Stimulated activated naive CD8-positive, alpha-beta T cell treated with anti-CD3 and anti-CD28 coated beads, Interleukin-15, amount 100 ng/mL, for 72 hours (primary cell): Measurements from ENCODE around the gene DHRS9.
"Not testable (repeated sequence)": the region's sequence is repeated elsewhere in the genome, so short reads cannot be mapped to it uniquely, and the experiment has no call there.

Source experiments
- ATAC-seq: fragments of 150-1000 bp; cut with Tn5 transposase; 2 replicates; pipeline ENCODE4 v1.10.0; 2021; ENCODE audit warnings: mild to moderate bottlenecking, moderate library complexity
- DNase-seq, 2 donors: peaks; one replicate each; pipeline ENCODE4 v3.0.0; 2021 to 2022
- H3K27ac Mint-ChIP-seq, 2 donors: one replicate each; pipeline ENCODE4 v1.8.0; 2022; ENCODE audit warnings: mild to moderate bottlenecking in 2 of 2, mixed read lengths in 2 of 2, moderate library complexity in 2 of 2
- H3K27me3 Mint-ChIP-seq: one replicate; pipeline ENCODE4 v1.8.0; 2022; ENCODE audit warnings: mixed read lengths
- H3K4me1 Mint-ChIP-seq: one replicate; pipeline ENCODE4 v1.8.0; 2022; ENCODE audit warnings: mild to moderate bottlenecking, mixed read lengths
- H3K4me3 Mint-ChIP-seq, 2 donors: one replicate each; pipeline ENCODE4 v1.8.0; 2022; ENCODE audit warnings: mild to moderate bottlenecking in 2 of 2, mixed read lengths in 2 of 2, moderate library complexity in 1 of 2
- H3K9me3 Mint-ChIP-seq, 2 donors: one replicate each; pipeline ENCODE4 v1.8.0; 2022; ENCODE audit warnings: mixed read lengths in 2 of 2

Gene DHRS9

DNA sequence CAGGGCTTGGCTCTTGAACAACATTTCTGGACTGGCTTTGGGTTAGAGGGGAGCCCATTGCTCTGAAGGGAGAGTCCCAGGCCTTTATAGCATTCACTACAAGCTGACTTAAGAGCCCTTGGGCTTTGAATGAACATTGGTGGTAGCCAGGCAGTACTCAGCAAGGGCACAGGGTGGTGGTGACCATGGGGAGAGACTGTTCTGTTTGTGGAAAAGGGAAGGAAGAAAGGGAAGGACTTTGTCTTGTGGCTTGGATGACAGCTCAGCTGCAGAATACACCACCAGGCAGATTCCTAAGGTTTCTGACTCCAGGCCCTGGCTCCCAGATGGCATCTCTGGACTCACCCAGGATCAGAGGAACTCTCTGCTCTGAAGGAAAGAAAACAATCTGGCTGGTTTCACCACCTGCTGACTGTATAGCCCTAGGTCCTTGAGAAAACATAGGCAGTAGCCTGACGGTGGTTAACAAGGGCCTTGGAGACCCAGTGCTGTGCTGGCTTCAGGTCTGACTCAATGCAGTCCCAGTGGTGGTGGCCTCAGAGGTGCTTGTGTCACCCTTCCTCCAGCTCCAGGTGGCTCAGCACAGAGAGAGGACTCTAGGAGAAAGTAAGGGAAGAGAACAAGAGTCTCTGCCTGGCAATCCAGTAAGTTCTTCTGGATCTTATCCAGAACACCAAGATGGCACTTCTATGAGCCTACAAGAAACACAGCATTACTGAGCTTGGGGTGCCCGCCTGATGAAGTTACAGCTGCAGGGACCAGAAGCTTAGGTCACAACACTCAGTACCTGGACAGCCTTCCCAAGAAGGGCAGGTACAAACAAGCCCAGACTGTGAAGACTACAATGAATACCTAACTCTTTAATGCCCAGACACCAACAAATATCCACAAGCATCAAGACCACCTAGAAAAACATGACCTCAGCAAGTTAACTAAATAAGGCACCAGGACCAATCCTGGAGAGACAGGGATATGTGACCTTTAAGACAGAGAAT is 21.8 kb upstream of the DHRS9 start:
- peaks cover 13 to 17% of the 10 kb centered on the region in 2 donors for H3K9me3 Mint-ChIP-seq
- no peaks in the 10 kb centered on the region for H3K4me1 Mint-ChIP-seq
- DNase-seq, result no peak
- H3K27me3 Mint-ChIP-seq, result no peaks in the 10 kb centered on the region
- no peak overlapping the region for H3K4me3 Mint-ChIP-seq
- H3K27ac Mint-ChIP-seq, result peak overlapping the region in 1 of 2 donors; percentile 56
- no peak for ATAC-seq

GRCh38 chr2:169049142-169049541 is 20.2 kb upstream of the DHRS9 start:
- H3K4me3 Mint-ChIP-seq, result no peak overlapping the region
- H3K27me3 Mint-ChIP-seq, result no peaks in the 10 kb centered on the region
- H3K27ac Mint-ChIP-seq, result no peak overlapping the region
- ATAC-seq, result no peak
- H3K9me3 Mint-ChIP-seq, result peaks cover 0 to 10% of the 10 kb centered on the region in 2 donors
- no peaks in the 10 kb centered on the region for H3K4me1 Mint-ChIP-seq
- no peak for DNase-seq

DNA sequence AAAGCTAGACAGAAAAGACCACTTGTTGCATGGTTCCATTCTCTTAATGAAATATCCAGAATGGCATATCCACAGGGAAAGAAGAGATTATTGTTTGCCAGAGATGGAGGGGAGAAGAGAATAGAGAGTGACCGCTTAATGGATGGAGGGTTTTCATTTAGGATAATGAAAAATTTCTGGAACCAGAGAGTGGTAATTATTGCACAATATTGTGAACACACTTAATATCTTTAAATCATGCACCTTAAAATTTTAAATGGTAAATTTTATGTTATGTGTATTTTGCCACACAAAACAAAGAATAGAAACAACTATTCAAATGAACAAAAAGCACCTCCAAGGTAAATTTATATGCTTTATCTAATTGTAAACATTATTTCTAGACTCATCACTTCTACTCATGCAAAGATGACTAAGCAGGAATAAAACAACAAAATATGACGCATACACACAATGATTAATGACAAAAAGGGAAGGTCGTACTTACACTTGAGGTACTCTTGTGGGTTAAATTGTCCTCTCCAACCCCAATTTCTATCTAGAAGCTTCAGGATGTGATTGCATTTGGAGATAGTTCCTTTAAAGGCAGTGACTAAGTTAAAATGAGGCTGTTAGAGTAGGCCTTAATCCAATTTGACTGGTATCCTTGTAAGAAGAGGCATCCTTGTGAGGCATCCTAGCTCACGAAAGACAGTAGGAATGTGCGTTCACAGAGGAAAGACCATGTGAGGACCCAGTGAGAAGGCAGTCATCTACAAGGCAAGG is 18.7 kb upstream of the DHRS9 start:
- Mint-ChIP-seq H3K4me1 (no peaks in the 10 kb centered on the region), H3K9me3 (peaks cover 11 to 14% of the 10 kb centered on the region in 2 donors), H3K27me3 (no peaks in the 10 kb centered on the region), H3K4me3 (no peak overlapping the region), H3K27ac (no peak overlapping the region)
- no peak for DNase-seq
- ATAC-seq, result no peak

- not testable (repeated sequence) for H3K27me3 Mint-ChIP-seq, ATAC-seq, DNase-seq, H3K4me1 Mint-ChIP-seq, H3K27ac Mint-ChIP-seq, H3K4me3 Mint-ChIP-seq
- peaks cover 23 to 36% of the 10 kb centered on the region in 2 donors for H3K9me3 Mint-ChIP-seq
Observed at GRCh38 chr2:169054575-169054974, 14.8 kb upstream of the DHRS9 start.

GRCh38 chr2:169064199-169064598 is 5.2 kb upstream of the DHRS9 start:
- not testable (repeated sequence) for H3K4me3 Mint-ChIP-seq, H3K27ac Mint-ChIP-seq, H3K9me3 Mint-ChIP-seq, H3K27me3 Mint-ChIP-seq, DNase-seq, H3K4me1 Mint-ChIP-seq, ATAC-seq

DNA sequence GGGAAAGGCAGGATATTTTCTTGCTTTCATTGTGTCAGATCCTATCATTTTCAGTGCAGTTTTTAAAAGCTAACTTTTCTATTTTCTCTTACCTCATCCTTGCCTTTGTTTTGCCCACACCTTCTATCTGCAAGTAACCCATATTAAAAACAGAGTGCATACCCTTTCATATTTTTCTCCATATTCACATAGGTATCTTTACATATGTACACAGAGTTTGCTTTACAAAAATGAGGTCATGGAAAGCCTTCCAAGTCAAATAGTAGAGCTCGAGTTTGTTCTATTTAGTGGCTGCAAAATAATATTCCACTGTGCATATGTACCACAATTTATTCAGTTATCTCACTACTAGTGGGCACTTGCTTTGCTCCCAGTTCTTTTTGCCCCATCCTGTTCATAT is 3.9 kb upstream of the DHRS9 start:
- Mint-ChIP-seq H3K4me3 (no peak overlapping the region), H3K4me1 (no peaks in the 10 kb centered on the region), H3K27me3 (no peaks in the 10 kb centered on the region), H3K27ac (no peak overlapping the region), H3K9me3 (no peaks in the 10 kb centered on the region)
- ATAC-seq (no peak), DNase-seq (no peak)

GRCh38 chr2:169065864-169066517 is 3.4 kb upstream of the DHRS9 start:
- no peak overlapping the region for H3K4me3 Mint-ChIP-seq
- H3K9me3 Mint-ChIP-seq, result no peaks in the 10 kb centered on the region
- DNase-seq (no peak), ATAC-seq (no peak)
- H3K4me1 Mint-ChIP-seq, result no peaks in the 10 kb centered on the region
- H3K27me3 Mint-ChIP-seq, result no peaks in the 10 kb centered on the region
- no peak overlapping the region for H3K27ac Mint-ChIP-seq

GRCh38 chr2:169066897-169067296 is 2.5 kb upstream of the DHRS9 start:
- no peaks in the 10 kb centered on the region for H3K4me1 Mint-ChIP-seq
- no peak overlapping the region for H3K27ac Mint-ChIP-seq
- ATAC-seq (no peak), DNase-seq (no peak)
- H3K4me3 Mint-ChIP-seq, result no peak overlapping the region
- no peaks in the 10 kb centered on the region for H3K9me3 Mint-ChIP-seq
- no peaks in the 10 kb centered on the region for H3K27me3 Mint-ChIP-seq

GRCh38 chr2:169069833-169070232 is 470 bp downstream of the DHRS9 start:
- H3K4me1 Mint-ChIP-seq, result peaks cover 20% of the 10 kb centered on the region
- H3K9me3 Mint-ChIP-seq, result peaks cover 11% of the 10 kb centered on the region in 2 donors
- no peak overlapping the region for H3K27ac Mint-ChIP-seq
- no peak overlapping the region for H3K4me3 Mint-ChIP-seq
- no peaks in the 10 kb centered on the region for H3K27me3 Mint-ChIP-seq
- ATAC-seq, result no peak
- no peak for DNase-seq

DNA sequence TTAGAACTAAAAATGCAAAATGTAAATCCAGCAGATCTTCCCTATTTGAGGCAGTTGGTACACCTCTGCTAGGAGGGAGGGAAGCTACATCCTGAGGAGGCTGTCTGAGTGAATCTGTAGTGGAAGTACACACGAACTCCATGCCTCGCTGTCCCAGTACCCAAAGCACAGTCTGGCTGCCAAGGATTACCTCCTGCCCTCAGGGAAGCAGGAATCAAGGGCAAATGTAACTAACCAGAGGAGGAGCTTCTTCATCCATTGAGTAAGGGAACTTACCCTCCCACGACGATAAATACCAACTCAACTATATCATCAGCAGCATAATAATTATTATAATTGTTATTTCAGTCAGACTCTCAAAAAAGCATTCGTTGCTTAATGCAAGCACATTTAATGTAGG is 2.1 kb downstream of the DHRS9 start:
- DNase-seq (no peak), ATAC-seq (no peak)
- Mint-ChIP-seq H3K4me1 (peaks cover 20% of the 10 kb centered on the region), H3K9me3 (peaks cover 11 to 15% of the 10 kb centered on the region in 2 donors), H3K27me3 (no peaks in the 10 kb centered on the region), H3K4me3 (no peak overlapping the region), H3K27ac (no peak overlapping the region)

- H3K4me1 Mint-ChIP-seq, result peaks cover 20% of the 10 kb centered on the region
- ATAC-seq (no peak), DNase-seq (no peak)
- H3K9me3 Mint-ChIP-seq, result peaks cover 11 to 17% of the 10 kb centered on the region in 2 donors
- H3K27me3 Mint-ChIP-seq, result no peaks in the 10 kb centered on the region
- H3K4me3 Mint-ChIP-seq, result peak overlapping the region in 1 of 2 donors; percentile 37
- peak overlapping the region; percentile 27 to 86 for H3K27ac Mint-ChIP-seq
Observed at GRCh38 chr2:169072163-169072925, 3.0 kb downstream of the DHRS9 start.

GRCh38 chr2:169073211-169073962 is 4.0 kb downstream of the DHRS9 start:
- Mint-ChIP-seq H3K4me3 (no peak overlapping the region), H3K27ac (peak overlapping the region in 1 of 2 donors; percentile 86), H3K27me3 (no peaks in the 10 kb centered on the region), H3K9me3 (peaks cover 11 to 17% of the 10 kb centered on the region in 2 donors), H3K4me1 (peaks cover 20% of the 10 kb centered on the region)
- ATAC-seq (peak; percentile 33), DNase-seq (no peak)

DNA sequence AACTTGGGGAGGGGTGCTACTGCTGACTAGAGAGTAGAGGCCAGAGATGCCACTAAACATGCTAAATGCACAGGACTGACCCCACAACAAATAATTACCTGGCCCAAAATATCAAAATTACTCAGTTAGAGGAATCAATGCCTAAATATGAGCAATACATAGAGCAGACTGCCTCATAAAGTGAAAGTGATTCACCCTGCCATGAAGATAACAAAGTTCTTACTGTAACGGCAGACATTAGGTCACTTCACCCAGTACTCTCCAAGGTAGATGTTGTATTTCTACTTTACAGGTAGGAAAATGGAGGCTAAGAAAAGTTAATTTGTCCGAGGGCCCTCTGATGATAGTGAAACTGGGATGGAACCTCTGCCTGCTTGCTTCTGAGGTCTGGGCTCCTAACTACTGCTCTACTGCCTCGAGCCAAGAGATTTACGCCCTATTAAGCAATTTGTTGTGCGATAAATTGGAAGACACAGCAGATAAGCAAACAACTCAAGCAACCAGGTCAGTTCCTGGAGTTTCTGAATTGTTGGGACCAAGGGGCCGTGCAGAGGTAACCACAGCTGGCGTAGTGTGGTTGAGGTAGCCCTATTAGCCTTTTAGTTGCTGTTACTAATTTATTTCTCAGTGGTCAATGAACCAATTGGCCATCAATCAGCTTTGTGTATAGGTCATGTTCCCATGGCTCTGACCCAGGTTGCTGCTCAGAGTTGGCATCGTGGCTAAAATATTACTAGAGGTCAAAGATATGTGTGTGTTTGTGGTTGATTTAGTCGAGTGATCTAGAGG is 4.8 kb downstream of the DHRS9 start:
- Mint-ChIP-seq H3K27me3 (no peaks in the 10 kb centered on the region), H3K9me3 (peaks cover 11 to 17% of the 10 kb centered on the region in 2 donors), H3K4me3 (no peak overlapping the region), H3K4me1 (peaks cover 20% of the 10 kb centered on the region), H3K27ac (peak overlapping the region in 1 of 2 donors; percentile 86)
- ATAC-seq (peak; percentile 87), DNase-seq (no peak)
